Mammary epithelial cell (primary cell): ENCODE measurements around the gene MEI1.

Source experiments
- CTCF ChIP-seq, 2 donors: IDR thresholded peaks in 1 of 2; conservative IDR thresholded peaks in 1 of 2; 2 replicates each; pipeline ENCODE4 v1.5.1; 2011 to 2012; ENCODE audit warnings: inconsistent platforms in 2 of 2, low read length in 2 of 2, mild to moderate bottlenecking in 2 of 2, control low read depth in 1 of 2, low read depth in 1 of 2; ENCODE audit not compliant: insufficient read depth in 1 of 2; ENCODE audit errors: extremely low read depth in 1 of 2
- EZH2 ChIP-seq: IDR thresholded peaks from 2 replicates; pipeline ENCODE4 v1.6.1; 2012; ENCODE audit warnings: low read length, inconsistent platforms, borderline replicate concordance

- TF ChIP-seq EZH2 (no peak), CTCF (conservative IDR thresholded peaks at IDR 0.05 in 1 of 2, IDR thresholded peaks at IDR 0.05 in 1 of 2; ENCODE audit: extremely low read depth in 1 of 2, insufficient read depth in 1 of 2, low read depth in 1 of 2, low read length in 2 of 2) (no peak)
Measured at GRCh38 chr22:41775976-41776375, 76.7 kb downstream of the MEI1 start.
